ENCODE data around the gene NCOA3.
"Not testable (repeated sequence)": the region's sequence is repeated elsewhere in the genome, so short reads cannot be mapped to it uniquely, and the experiment has no call there.

Gene NCOA3

GRCh38 chr20:47487175-47487917, 14.3 kb upstream of the NCOA3 start:
- DNase-seq (ENCODE audit: low read depth), result no peak
- TF ChIP-seq CTCF (IDR thresholded peaks at IDR 0.05; ENCODE audit: control insufficient read depth, extremely low read depth, insufficient read depth), result no peak
- no peak overlapping the region for H3K4me3 ChIP-seq (ENCODE audit: low read depth, low read length)

- no peak overlapping the region for H3K4me3 ChIP-seq (ENCODE audit: low read depth, low read length)
- no peak for TF ChIP-seq CTCF (IDR thresholded peaks at IDR 0.05; ENCODE audit: control insufficient read depth, extremely low read depth, insufficient read depth)
- no peak for DNase-seq (ENCODE audit: low read depth)
These were observed 12.2 kb upstream of the NCOA3 start for GRCh38 chr20:47489448-47489872.

GRCh38 chr20:47490795-47491194, 10.9 kb upstream of the NCOA3 start:
- no peak overlapping the region for H3K4me3 ChIP-seq (ENCODE audit: low read depth, low read length)
- no peak for TF ChIP-seq CTCF (IDR thresholded peaks at IDR 0.05; ENCODE audit: control insufficient read depth, extremely low read depth, insufficient read depth)

GRCh38 chr20:47492284-47492683, 9.4 kb upstream of the NCOA3 start:
- TF ChIP-seq CTCF (IDR thresholded peaks at IDR 0.05; ENCODE audit: control insufficient read depth, extremely low read depth, insufficient read depth), result no peak
- DNase-seq (ENCODE audit: low read depth), result no peak
- no peak overlapping the region for H3K4me3 ChIP-seq (ENCODE audit: low read depth, low read length)

More at GRCh38 chr20:47490795-47491194, 10.9 kb upstream of the NCOA3 start:
- no peak for DNase-seq (ENCODE audit: low read depth)

GRCh38 chr20:47493175-47493962, 8.3 kb upstream of the NCOA3 start:
- peak overlapping the region; percentile 12 for H3K4me3 ChIP-seq (ENCODE audit: low read depth, low read length)
- TF ChIP-seq CTCF (IDR thresholded peaks at IDR 0.05; ENCODE audit: control insufficient read depth, extremely low read depth, insufficient read depth), result no peak
- peak; percentile 90 for DNase-seq (ENCODE audit: low read depth)

GRCh38 chr20:47493963-47494293, 7.8 kb upstream of the NCOA3 start:
- peak overlapping the region; percentile 12; the same call in 1 of the 2 replicates for H3K4me3 ChIP-seq (ENCODE audit: low read depth, low read length)
- no peak for DNase-seq (ENCODE audit: low read depth)
- no peak for TF ChIP-seq CTCF (IDR thresholded peaks at IDR 0.05; ENCODE audit: control insufficient read depth, extremely low read depth, insufficient read depth)

GRCh38 chr20:47494606-47495005, 7.1 kb upstream of the NCOA3 start:
- H3K4me3 ChIP-seq (ENCODE audit: low read depth, low read length); DNase-seq (ENCODE audit: low read depth): not testable (repeated sequence)
